ENCODE measurements around the gene PARM1. TPM values are rescaled to one million over a fixed set of nuclear protein-coding genes. Genes with fewer than 3 reads are reported as not detected.

Gene PARM1
- total RNA-seq, 1 donor from 2014 or later, result 0.40 TPM

DNA sequence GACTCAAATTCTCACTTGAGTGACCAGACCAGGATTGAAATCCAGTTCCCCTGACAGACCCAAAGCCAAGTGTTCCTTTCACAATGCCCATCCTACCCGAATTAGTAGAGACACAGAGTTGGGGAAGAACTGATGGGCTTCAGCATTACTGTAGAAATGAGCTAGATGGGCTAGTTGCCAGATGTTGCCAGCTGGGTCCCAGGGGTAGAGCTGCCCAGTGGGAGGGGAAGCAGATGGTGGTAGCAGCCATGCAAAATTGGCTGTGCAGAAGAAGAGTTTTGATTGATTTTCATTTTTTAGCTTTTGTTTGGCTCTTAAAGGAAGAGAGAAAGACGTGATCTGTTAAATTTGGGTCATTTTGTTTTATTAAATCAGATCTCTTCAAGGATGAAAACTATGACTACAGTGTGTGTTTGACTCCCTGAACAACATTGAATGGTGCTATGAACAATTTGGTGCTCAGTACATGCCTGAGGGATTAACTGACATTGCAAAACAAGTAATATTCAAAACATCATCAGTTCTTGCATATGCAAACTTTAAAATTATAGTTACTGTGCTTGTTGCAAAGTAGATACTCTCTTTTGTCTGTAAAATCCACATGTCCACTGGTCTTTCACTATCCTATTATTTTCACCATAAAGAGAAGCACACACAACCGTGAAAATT, 86.0 kb downstream of the PARM1 start:
- no peak for DNase-seq (ENCODE audit: low spot score)
- no peak for ATAC-seq

DNA sequence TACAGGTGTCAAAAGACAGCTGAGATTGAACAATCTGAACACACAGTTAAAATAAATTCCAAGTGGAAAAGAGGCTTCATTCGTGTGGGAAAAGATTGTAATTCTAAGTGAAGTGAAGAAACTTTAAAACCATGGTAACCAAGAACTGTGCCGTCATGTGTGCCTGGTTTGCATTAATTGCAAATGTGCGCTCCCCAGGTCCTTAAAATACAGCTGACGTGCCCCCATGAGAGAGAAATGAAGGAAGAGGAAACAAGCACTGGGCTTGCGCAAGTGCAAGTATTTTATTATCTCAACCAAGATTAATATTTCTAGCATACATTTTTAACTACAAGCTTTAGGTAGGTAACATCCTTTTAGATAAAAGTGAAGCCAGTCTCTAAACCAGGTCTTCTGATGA, 92.5 kb downstream of the PARM1 start:
- ATAC-seq, result no peak
- no peak for DNase-seq (ENCODE audit: low spot score)

GRCh38 chr4:75028196-75028854, 95.4 kb downstream of the PARM1 start:
- DNase-seq (ENCODE audit: low spot score) (no peak), ATAC-seq (no peak)

DNA sequence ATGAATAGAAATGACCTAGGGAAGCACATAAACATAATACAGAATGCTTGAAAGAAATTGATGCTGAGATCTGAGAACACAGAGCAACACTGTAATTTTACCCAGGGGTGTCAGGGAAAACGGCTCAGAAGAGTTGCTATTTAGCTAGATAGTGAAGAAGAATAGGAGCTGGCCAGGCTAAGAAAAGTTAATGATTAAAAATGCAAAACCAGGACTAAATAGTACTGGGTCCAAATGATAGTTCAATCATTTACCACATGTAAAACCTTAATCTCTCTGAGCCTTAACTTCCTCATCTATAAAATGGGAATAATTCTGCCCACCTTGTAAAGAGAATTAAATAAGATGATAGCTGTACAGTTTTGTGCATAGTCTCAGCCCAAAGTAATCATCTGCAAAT, 97.1 kb downstream of the PARM1 start:
- peak; percentile 36 for ATAC-seq
- no peak for DNase-seq (ENCODE audit: low spot score)

GRCh38 chr4:75030649-75031235, 97.8 kb downstream of the PARM1 start:
- peak; percentile 28 for ATAC-seq
- DNase-seq (ENCODE audit: low spot score), result no peak

DNA sequence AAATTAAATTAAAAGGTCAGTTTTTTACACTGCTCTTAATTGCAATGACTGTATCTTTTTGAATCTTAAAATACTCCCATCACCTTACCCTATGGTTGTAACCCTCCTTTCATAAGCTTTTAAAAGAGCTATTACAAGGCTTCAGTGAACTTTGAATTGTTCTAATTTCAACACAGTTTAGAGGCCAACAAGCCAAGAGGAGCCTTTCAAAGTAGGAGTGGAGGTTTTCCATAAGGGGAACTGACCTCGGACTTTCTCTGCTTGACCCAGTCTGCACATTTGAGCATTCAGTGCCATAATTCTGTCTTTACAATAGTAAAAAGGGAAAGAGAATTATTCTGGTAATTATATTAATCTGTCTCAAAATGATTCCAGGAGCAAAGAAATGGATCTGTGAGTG, 98.9 kb downstream of the PARM1 start:
- ATAC-seq (peak; percentile 86), DNase-seq (ENCODE audit: low spot score) (no peak)

DNA sequence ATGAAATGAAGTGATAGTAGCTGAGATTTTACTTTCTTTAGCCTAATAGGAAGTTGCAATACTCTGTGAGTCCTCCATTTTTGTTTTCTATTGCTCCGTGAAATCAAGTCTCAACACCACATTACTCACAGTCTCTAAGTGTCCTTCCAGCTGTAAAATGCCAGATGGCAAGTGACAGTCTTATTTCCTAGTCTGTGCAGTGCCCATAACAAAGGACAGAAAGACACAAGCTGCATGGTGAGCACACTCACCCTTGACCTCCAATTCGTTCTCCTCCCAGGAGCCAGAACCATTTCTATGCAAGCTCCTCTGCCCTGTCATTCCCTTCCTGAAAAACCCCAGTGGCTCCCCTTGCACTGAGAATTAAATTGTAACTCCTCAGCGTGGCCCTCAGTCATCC, 101.6 kb downstream of the PARM1 start:
- no peak for DNase-seq (ENCODE audit: low spot score)
- no peak for ATAC-seq

DNA sequence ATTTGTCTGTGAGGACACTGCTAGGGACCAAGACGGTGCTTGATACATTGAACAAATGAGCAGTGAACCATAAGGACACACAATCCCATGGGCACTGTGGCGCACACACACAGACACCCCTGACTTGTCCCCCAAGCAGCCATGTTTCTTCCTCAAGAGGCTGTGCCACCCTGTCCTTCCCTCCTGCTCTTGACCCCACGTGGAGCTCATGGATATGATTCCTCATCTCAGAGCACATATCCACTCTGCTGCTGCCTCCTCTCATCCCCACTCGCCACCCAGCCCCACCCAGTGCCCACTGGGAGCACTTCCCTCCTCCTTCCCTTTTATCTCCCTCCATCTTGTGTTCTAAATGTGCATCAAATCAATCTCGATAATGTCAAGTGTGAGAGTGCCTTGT, 102.4 kb downstream of the PARM1 start:
- ATAC-seq (no peak), DNase-seq (ENCODE audit: low spot score) (no peak)

DNA sequence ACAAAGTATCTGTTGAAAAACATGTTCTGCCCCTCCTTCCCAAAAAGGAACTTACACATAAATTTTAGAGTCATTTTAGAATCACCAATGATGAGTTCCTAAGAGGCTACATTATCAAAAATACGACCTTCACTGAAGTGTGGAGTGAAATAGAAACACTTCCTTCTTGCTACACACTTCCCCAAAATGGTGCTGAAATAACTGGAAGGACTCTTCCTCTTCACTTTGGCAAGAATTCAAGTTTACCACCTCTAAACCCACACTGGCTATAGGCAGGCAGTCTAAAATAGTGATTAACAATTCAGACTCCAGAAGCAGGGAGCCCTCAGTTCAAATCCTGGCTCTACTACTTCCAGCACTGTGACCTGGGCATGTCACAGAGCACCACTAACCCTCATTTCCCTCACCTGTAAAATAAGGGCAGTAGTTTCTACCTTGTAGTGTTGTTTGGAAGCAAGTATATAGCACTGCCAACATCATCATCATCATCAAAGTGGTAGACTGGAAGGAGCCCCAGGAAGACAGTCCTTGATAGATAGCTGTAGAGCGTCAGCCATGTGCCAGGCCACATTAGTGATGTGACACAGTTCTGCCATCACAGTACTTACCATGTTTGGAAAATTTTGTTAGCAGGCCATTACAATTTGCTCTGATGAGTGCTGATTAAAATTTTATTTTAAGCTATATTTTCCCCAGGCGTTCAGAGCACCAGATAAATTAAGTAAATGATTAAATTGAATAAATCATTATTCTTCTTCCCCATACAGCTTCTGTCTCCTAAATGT, 103.3 kb downstream of the PARM1 start:
- no peak for ATAC-seq
- DNase-seq (ENCODE audit: low spot score), result no peak

- ATAC-seq (no peak), DNase-seq (ENCODE audit: low spot score) (no peak)
Observed at GRCh38 chr4:75037252-75037651, 104.3 kb downstream of the PARM1 start.

DNA sequence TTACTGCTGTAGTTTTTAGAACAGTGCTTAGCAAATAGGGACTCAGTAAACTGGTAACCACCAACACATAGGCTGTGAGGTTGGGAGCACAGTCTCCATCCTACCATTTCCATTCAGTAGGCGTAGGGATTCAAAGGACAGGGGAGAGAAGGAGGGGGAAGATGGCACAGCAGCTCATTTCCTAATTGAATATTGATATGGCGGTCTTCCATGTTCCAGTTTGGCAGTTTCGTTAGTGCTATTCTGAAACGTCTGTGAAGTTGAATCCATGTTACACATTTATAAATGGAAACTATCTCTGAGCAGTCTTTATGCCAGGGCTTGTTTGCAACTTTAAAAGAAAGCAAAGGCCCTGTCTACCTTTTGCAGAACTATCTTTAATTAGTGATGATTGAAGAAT, 105.5 kb downstream of the PARM1 start:
- no peak for DNase-seq (ENCODE audit: low spot score)
- ATAC-seq, result no peak

GRCh38 chr4:75040703-75041102, 107.8 kb downstream of the PARM1 start:
- no peak for ATAC-seq
- DNase-seq (ENCODE audit: low spot score), result no peak

DNA sequence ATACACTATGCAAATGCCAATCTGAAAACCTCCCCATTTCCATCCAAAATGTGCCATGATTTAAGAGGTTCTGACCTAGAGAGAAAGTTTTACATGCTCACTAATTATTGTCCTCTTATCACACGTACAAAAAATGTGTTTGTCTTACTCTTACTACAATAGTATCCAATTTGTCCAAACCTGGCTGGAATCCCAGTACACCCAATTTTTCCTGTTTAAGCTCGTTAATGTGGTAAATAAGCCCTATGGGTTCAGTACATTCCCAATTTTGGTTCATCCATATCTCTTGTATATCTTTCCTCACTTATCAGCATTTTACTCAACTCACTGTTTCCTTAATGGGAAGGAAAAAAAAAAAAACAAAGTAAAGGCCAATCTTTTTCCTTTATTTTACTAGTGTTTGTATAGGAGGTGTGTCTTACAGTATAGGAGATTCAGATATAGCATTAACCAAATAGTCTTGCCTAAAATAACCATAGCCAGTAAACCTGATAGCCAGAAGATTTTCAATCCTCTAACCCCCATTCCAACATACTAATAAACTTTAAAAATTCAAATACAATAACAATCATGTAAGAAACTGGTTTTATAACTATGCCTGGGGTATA, 109.8 kb downstream of the PARM1 start:
- DNase-seq (ENCODE audit: low spot score) (no peak), ATAC-seq (no peak)

DNA sequence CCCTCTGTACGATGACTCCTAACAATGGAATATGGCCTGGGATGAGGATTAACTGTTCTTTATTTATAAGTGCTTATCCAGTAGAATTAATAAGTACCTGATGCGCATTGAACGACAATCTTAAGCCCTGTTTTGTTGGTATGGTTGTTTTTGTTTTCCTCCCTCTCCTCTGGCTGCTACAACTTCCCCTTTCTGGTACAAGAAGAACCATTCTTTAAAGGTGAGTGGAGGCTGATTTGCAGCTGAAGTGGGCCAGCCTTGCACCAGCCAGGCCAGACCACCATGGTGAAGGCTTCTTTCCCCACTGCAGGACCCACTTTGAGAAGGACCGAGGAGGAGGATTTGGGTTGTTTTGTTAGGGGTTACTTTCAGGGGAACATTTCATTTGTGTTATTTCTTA, 113.3 kb downstream of the PARM1 start:
- ATAC-seq (no peak), DNase-seq (ENCODE audit: low spot score) (no peak)

- ATAC-seq (no peak), DNase-seq (ENCODE audit: low spot score) (no peak)
Observed at GRCh38 chr4:75046641-75047040, 113.7 kb downstream of the PARM1 start.

DNA sequence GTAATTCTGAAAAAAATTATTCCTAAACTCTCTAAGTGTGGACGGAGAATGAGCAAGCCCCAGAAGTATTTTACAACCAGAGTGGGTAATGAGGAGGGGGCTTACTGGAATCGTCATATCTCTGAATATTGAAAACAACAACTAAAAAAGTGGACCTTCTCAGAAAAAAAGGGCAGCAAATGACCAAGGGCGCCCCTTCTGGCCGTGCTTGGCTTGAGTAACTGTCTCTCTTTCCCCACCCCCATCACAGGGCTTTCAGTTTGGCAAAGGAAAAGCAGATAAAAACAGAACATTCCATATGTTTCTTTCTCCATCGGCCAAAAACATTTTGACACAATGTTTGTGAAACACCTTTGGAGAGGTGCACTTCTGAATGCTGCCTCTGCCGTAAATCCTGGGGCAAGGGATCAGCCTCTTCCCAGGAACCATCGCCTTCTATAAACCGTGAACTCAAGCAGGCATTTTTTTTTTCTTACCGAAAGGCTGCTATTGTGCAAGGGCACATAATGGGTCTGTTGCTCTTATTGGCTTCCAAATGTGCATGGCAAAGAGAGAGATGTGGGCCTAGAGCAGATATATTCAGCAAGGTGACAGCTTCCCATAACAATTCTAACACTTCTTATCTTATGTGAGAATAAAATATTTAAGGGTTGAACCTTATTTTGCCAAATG, 115.4 kb downstream of the PARM1 start:
- ATAC-seq (no peak), DNase-seq (ENCODE audit: low spot score) (no peak)

DNA sequence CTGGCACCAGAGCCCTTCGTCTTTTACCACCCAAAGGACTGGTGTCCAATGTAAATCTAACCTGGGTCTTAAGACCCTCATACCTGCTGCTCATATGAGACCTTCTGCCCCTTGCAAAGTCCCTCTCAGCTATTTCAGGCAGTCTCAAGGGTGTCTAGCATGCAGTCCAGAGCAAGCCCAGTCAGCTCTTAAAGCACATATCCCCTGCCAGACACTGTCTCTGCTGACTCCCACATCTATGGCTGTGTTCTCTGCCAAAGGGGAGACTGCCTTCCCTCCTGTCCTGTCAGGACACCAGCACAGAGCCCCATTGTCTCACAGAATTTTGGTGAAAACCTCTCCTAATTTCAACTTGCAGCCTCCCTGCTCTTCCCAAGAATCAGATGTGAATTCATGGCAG, 118.5 kb downstream of the PARM1 start:
- DNase-seq (ENCODE audit: low spot score) (no peak), ATAC-seq (no peak)

- no peak for DNase-seq (ENCODE audit: low spot score)
- no peak for ATAC-seq
Observed at GRCh38 chr4:75053352-75053751, 120.4 kb downstream of the PARM1 start.

GRCh38 chr4:75054078-75054477, 121.2 kb downstream of the PARM1 start:
- DNase-seq (ENCODE audit: low spot score), result no peak

DNA sequence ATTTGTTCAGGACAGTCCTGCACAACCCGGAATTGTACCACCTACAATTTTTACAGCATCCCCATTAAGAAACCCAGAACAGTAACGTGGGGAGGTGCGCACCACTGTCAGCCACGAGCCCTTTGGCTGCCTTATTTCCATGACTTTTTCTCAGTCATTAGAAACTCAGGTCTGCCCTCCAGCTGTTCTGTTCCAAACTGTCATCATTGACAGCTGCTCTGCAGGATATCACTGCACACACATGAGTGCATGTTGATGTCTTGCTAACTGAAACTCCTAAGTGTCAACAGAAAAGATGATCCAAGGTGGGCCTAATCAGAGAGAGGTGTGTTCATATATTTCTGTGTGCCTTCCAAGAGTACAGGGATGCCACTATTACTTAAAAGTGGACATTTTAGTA, 123.4 kb downstream of the PARM1 start:
- DNase-seq (ENCODE audit: low spot score) (no peak), ATAC-seq (no peak)

More at GRCh38 chr4:75054078-75054477, 121.2 kb downstream of the PARM1 start:
- no peak for ATAC-seq

GRCh38 chr4:75057369-75057768, 124.5 kb downstream of the PARM1 start:
- no peak for DNase-seq (ENCODE audit: low spot score)
- no peak for ATAC-seq
